Esophagus muscularis mucosa (tissue), 4 donors: ENCODE data around the gene NBEA. TPM values are rescaled to one million over a fixed set of nuclear protein-coding genes. Genes with fewer than 3 reads are reported as not detected.

ENCODE experiments used
- DNase-seq: peaks from one replicate; pipeline ENCODE4 v3.0.0-alpha.2; 2017; ENCODE audit errors: extremely low spot score
- H3K27ac ChIP-seq, 4 donors: fragments of 200-600 bp; sonication (generic); replicated peaks in 1 of 4; 1 replicate in 3 of 4; 2 replicates in 1 of 4; pipeline ENCODE4 v1.5.1; 2016 to 2019; ENCODE audit warnings: mild to moderate bottlenecking in 1 of 4
- H3K27me3 ChIP-seq, 4 donors: fragments of 200-600 bp; sonication (generic); one replicate each; pipeline versions ENCODE4 v1.5.1 to v1.6.0; 2016 to 2019
- H3K36me3 ChIP-seq, 4 donors: fragments of 200-600 bp; sonication (generic); one replicate each; pipeline ENCODE4 v1.5.1; 2016 to 2019
- H3K4me1 ChIP-seq, 4 donors: fragments of 200-600 bp; sonication (generic); one replicate each; pipeline ENCODE4 v1.5.1; 2016 to 2019
- H3K4me3 ChIP-seq, 4 donors: fragments of 200-600 bp; sonication (generic); 1 replicate in 2 of 4; 2 replicates in 2 of 4; pipeline ENCODE4 v1.5.1; 2016 to 2019; ENCODE audit warnings: mild to moderate bottlenecking in 4 of 4, moderate library complexity in 1 of 4
- H3K9me3 ChIP-seq, 4 donors: fragments of 200-600 bp; sonication (generic); 1 replicate in 3 of 4; 2 replicates in 1 of 4; pipeline ENCODE4 v1.5.1; 2016 to 2019
- CTCF ChIP-seq, 3 experiments: fragments of 200-600 bp in 2 of 3; fragments of 450-650 bp in 1 of 3; sonication (generic) in 2 of 3; IDR thresholded peaks; one replicate each; pipeline ENCODE4 v1.5.1; 2017 to 2019; ENCODE audit warnings: antibody characterized with exemption in 3 of 3, mild to moderate bottlenecking in 2 of 3, moderate library complexity in 1 of 3
- EP300 ChIP-seq: sonication (generic); formaldehyde crosslinking; IDR thresholded peaks from one replicate; pipeline ENCODE4 v1.6.1; 2017; ENCODE audit warnings: antibody characterized with exemption
- POLR2A ChIP-seq: fragments of 450-650 bp; IDR thresholded peaks from one replicate; pipeline ENCODE4 v1.6.1; 2017; ENCODE audit warnings: antibody characterized with exemption, moderate library complexity, mild to moderate bottlenecking, low read depth
- POLR2AphosphoS5 ChIP-seq, 2 donors: sonication (generic); formaldehyde crosslinking; IDR thresholded peaks; one replicate each; pipeline ENCODE4 v1.6.1; 2017; ENCODE audit warnings: antibody characterized with exemption in 2 of 2
- WGBS: methylation state at CpG from one replicate; pipeline ENCODE4 v1.1.5; 2018; 5-methylcytosine and 5-hydroxymethylcytosine counted together
- intact Hi-C: fragments of 100-400 bp; cut with DNase I; formaldehyde crosslinking; loops from one replicate; pipeline ENCODE4 v1.15.1; 2023
- total RNA-seq, 4 donors: library from RNA; depleted of rRNA; stranded (reverse); fragments of >200 nt; gene quantifications; one replicate each; pipeline versions ENCODE4 v1.1.0 to v1.2.1, GENCODE V29; 2016

Gene NBEA
- total RNA-seq, 4 donors from 2014 or later = 21.0 to 30.8 (median 25.0) TPM

- peaks cover 5 to 26% (median 21%) of the 10 kb centered on the region in 4 donors for H3K4me1 ChIP-seq
- H3K4me3 ChIP-seq = no peak overlapping the region
- no peak for DNase-seq
- no peak overlapping the region for H3K27ac ChIP-seq
- H3K9me3 ChIP-seq = no peaks in the 10 kb centered on the region
- H3K36me3 ChIP-seq = peaks cover 0 to 7% (median 0%) of the 10 kb centered on the region in 4 donors
- intact Hi-C loops = no loop called here
- no peak for TF ChIP-seq POLR2AphosphoS5 (IDR thresholded peaks at IDR 0.05)
- no peak for TF ChIP-seq CTCF (IDR thresholded peaks at IDR 0.05)
- no peak for TF ChIP-seq POLR2A
- TF ChIP-seq EP300 = no peak
- no peaks in the 10 kb centered on the region for H3K27me3 ChIP-seq
These were observed 653.1 kb downstream of the NBEA start for GRCh38 chr13:35595181-35595580.

GRCh38 chr13:35596321-35597030 lies 654.4 kb downstream of the NBEA start:
- Histone ChIP-seq H3K9me3 (no peaks in the 10 kb centered on the region), H3K36me3 (peaks cover 0 to 7% (median 0%) of the 10 kb centered on the region in 4 donors), H3K4me3 (no peak overlapping the region), H3K4me1 (peaks cover 5 to 32% (median 21%) of the 10 kb centered on the region in 4 donors), H3K27ac (no peak overlapping the region), H3K27me3 (no peaks in the 10 kb centered on the region)
- TF ChIP-seq EP300 (no peak), POLR2A (no peak), CTCF (IDR thresholded peaks at IDR 0.05) (no peak), POLR2AphosphoS5 (IDR thresholded peaks at IDR 0.05) (no peak)
- WGBS = 93% methylated on average over 5 of the region's 5 CpGs
- DNase-seq = no peak
- intact Hi-C loops = no loop called here

GRCh38 chr13:35597451-35597850 lies 655.4 kb downstream of the NBEA start:
- 94% methylated on average over 3 of the region's 3 CpGs for WGBS
- DNase-seq = no peak
- H3K36me3 ChIP-seq = peaks cover 0 to 7% (median 0%) of the 10 kb centered on the region in 4 donors
- H3K4me1 ChIP-seq = peaks cover 5 to 32% (median 21%) of the 10 kb centered on the region in 4 donors
- H3K4me3 ChIP-seq = no peak overlapping the region
- H3K27me3 ChIP-seq = no peaks in the 10 kb centered on the region
- peak overlapping the region in 1 of 4 donors; percentile 51 for H3K27ac ChIP-seq
- TF ChIP-seq CTCF (IDR thresholded peaks at IDR 0.05) (no peak), POLR2A (no peak), POLR2AphosphoS5 (IDR thresholded peaks at IDR 0.05) (no peak), EP300 (no peak)
- intact Hi-C loops = no loop called here
- no peaks in the 10 kb centered on the region for H3K9me3 ChIP-seq

GRCh38 chr13:35598233-35598632 lies 656.2 kb downstream of the NBEA start:
- intact Hi-C loops = no loop called here
- Histone ChIP-seq H3K36me3 (peaks cover 0 to 2% (median 0%) of the 10 kb centered on the region in 4 donors), H3K27me3 (no peaks in the 10 kb centered on the region), H3K4me3 (no peak overlapping the region), H3K27ac (peak overlapping the region; percentile 22 to 58 (median 47)), H3K4me1 (peaks cover 5 to 32% (median 21%) of the 10 kb centered on the region in 4 donors), H3K9me3 (no peaks in the 10 kb centered on the region)
- TF ChIP-seq EP300 (no peak), POLR2AphosphoS5 (IDR thresholded peaks at IDR 0.05) (no peak), CTCF (IDR thresholded peaks at IDR 0.05) (no peak), POLR2A (no peak)
- no peak for DNase-seq
- WGBS = 38% methylated on average over 3 of the region's 3 CpGs
